Endothelial cell of umbilical vein (primary cell): ENCODE measurements around the gene ENAH. TPM values are rescaled to one million over a fixed set of nuclear protein-coding genes. Genes with fewer than 3 reads are reported as not detected.
"Not testable (repeated sequence)": the region's sequence is repeated elsewhere in the genome, so short reads cannot be mapped to it uniquely, and the experiment has no call there.

Source experiments
- BruUV-seq: library from RNA; stranded (reverse); fragments of 400-500 nt; replicated peaks from 2 replicates; lab custom pipeline; 2021; lab: Mats Ljungman, UMichigan
- CTCF ChIA-PET: fragments of 300-600, 350-600 bp; sonication (Branson Sonifier 250); formaldehyde crosslinking; loops from one replicate; lab custom pipeline; 2021; ENCODE audit warnings: antibody characterized with exemption, inconsistent platforms; lab: Charles Lee
- POLR2A ChIA-PET: fragments of 300-600, 350-600 bp; sonication (Branson Sonifier 250); formaldehyde crosslinking; loops from one replicate; lab custom pipeline; 2021; ENCODE audit warnings: antibody characterized with exemption, inconsistent platforms; lab: Charles Lee
- DNase-seq: peaks from one replicate; pipeline ENCODE4 v3.0.0-alpha.2; 2011; ENCODE audit warnings: low read depth, low spot score
- FAIRE-seq: peaks from 2 replicates; lab custom pipeline; 2011; peaks lifted over from hg19 to GRCh38; lab: Jason Lieb, UNC
- H2AFZ ChIP-seq: 2 replicates; pipeline ENCODE4 v1.6.0; 2012; ENCODE audit warnings: low read depth, low read length, control low read depth, inconsistent platforms
- H3K27ac ChIP-seq: 2 replicates; pipeline ENCODE4 v1.5.1; 2011; ENCODE audit warnings: low read depth, mild to moderate bottlenecking, control low read depth, low read length, moderate library complexity; ENCODE audit not compliant: insufficient read depth
- H3K27me3 ChIP-seq, 2 experiments: 2 replicates each; pipeline versions ENCODE4 v1.6.0 to v1.6.1; 2011; ENCODE audit warnings: low read length in 2 of 2, mixed read lengths in 1 of 2; ENCODE audit not compliant: control insufficient read depth in 2 of 2, insufficient read depth in 2 of 2
- H3K36me3 ChIP-seq, 2 experiments: 2 replicates in 1 of 2; 3 replicates in 1 of 2; pipeline ENCODE4 v1.5.1; 2011; ENCODE audit warnings: low read length in 2 of 2, mild to moderate bottlenecking in 1 of 2, moderate library complexity in 1 of 2; ENCODE audit not compliant: control insufficient read depth in 2 of 2, insufficient read depth in 2 of 2; ENCODE audit errors: extremely low read depth in 1 of 2
- H3K4me1 ChIP-seq: 3 replicates; pipeline ENCODE4 v1.5.1; 2011; ENCODE audit warnings: mild to moderate bottlenecking, low read length; ENCODE audit not compliant: control insufficient read depth, insufficient read depth; ENCODE audit errors: extremely low read depth
- H3K4me2 ChIP-seq: 2 replicates; pipeline ENCODE4 v1.6.1; 2011; ENCODE audit warnings: low read length, control low read depth, mixed read lengths; ENCODE audit not compliant: insufficient read depth
- H3K4me3 ChIP-seq, 3 experiments: fragments of 200-600 bp in 1 of 3; sonication (generic), shearing (Covaris generic) in 1 of 3; replicated peaks in 1 of 3; 2 replicates each; pipeline ENCODE4 v1.5.1; 2011 to 2016; ENCODE audit warnings: control low read depth in 3 of 3, low read length in 3 of 3, mild to moderate bottlenecking in 2 of 3, inconsistent platforms in 1 of 3, low read depth in 1 of 3, moderate library complexity in 1 of 3; ENCODE audit not compliant: insufficient read depth in 1 of 3
- H3K79me2 ChIP-seq: 2 replicates; pipeline ENCODE4 v1.6.0; 2012; ENCODE audit warnings: low read length, inconsistent platforms; ENCODE audit not compliant: control insufficient read depth, insufficient read depth
- H3K9ac ChIP-seq: replicated peaks from 2 replicates; pipeline ENCODE3; 2011; ENCODE audit warnings: low read length, control low read depth; ENCODE audit not compliant: insufficient read depth; ENCODE audit errors: extremely low read depth
- H3K9me1 ChIP-seq: replicated peaks from 3 replicates; pipeline ENCODE4 v1.6.0; 2011; ENCODE audit warnings: mild to moderate bottlenecking, low read length; ENCODE audit not compliant: control insufficient read depth, insufficient read depth; ENCODE audit errors: extremely low read depth
- H3K9me3 ChIP-seq: replicated peaks from 2 replicates; pipeline ENCODE4 v1.5.1; 2012; ENCODE audit warnings: low read length, inconsistent platforms; ENCODE audit not compliant: control insufficient read depth, insufficient read depth
- H4K20me1 ChIP-seq: replicated peaks from 2 replicates; pipeline ENCODE3; 2011; ENCODE audit warnings: mild to moderate bottlenecking, low read length; ENCODE audit not compliant: control insufficient read depth, insufficient read depth; ENCODE audit errors: extremely low read depth
- EZH2 ChIP-seq: IDR thresholded peaks from 2 replicates; pipeline ENCODE4 v1.6.1; 2012; ENCODE audit warnings: borderline replicate concordance, low read depth, mild to moderate bottlenecking, moderate library complexity, low read length, inconsistent platforms; ENCODE audit not compliant: severe bottlenecking
- FOS ChIP-seq: IDR thresholded peaks from 2 replicates; pipeline ENCODE4 v1.6.1; 2011; ENCODE audit warnings: mild to moderate bottlenecking, low read length, moderate library complexity, borderline replicate concordance; ENCODE audit not compliant: insufficient read depth
- GATA2 ChIP-seq: IDR thresholded peaks from 2 replicates; pipeline ENCODE4 v1.7.0; 2011; ENCODE audit warnings: low read depth, mild to moderate bottlenecking, moderate library complexity, mixed read lengths, low read length; ENCODE audit not compliant: insufficient read length, insufficient read depth
- JUN ChIP-seq: IDR thresholded peaks from 2 replicates; pipeline ENCODE4 v1.6.1; 2011; ENCODE audit warnings: borderline replicate concordance, low read depth; ENCODE audit not compliant: insufficient read length, insufficient read depth
- MYC ChIP-seq: IDR thresholded peaks from one replicate; pipeline ENCODE4 v1.6.1; 2011; ENCODE audit warnings: mild to moderate bottlenecking, low read depth, low read length
- POLR2A ChIP-seq: IDR thresholded peaks from 2 replicates; pipeline ENCODE4 v1.6.1; 2012; ENCODE audit warnings: low read depth, mild to moderate bottlenecking, control low read depth, low read length
- POLR2AphosphoS5 ChIP-seq: IDR thresholded peaks from 2 replicates; pipeline ENCODE4 v1.6.1; 2012; ENCODE audit warnings: low read depth, mild to moderate bottlenecking, control low read depth, low read length, moderate library complexity; ENCODE audit not compliant: insufficient read depth
- dilution Hi-C: fragments of 300-500 bp; cut with MboI; formaldehyde crosslinking; loops from one replicate; pipeline ENCODE4 v1.15.0; 2019; ENCODE audit warnings: low sequenced_read_pairs; ENCODE audit not compliant: extremely low pct_ligation_motif_present
- intact Hi-C: fragments of 100-400 bp; cut with micrococcal nuclease; formaldehyde crosslinking; loops from one replicate; pipeline ENCODE4 v1.10.0; 2022
- polyA plus RNA-seq, 4 experiments: library from polyadenylated mRNA; depleted of rRNA in 3 of 4; stranded (reverse) in 3 of 4; unstranded in 1 of 4; fragments of >200 nt; gene quantifications; 2 replicates each; pipeline versions ENCODE4 v1.2.1 to v1.2.3, GENCODE V29; 2011 to 2012; ENCODE audit warnings: missing spikeins in 1 of 4
- total RNA-seq: library from RNA; stranded (reverse); gene quantifications from 2 replicates; pipeline ENCODE4 v1.2.3, GENCODE V29; 2021
- TF ChIP-seq, protein P1 (sequence below), 2 donors: IDR thresholded peaks; 1 replicate in 1 of 2; 2 replicates in 1 of 2; pipeline ENCODE4 v1.5.1; 2011; ENCODE audit warnings: low read length in 2 of 2, mild to moderate bottlenecking in 2 of 2, moderate library complexity in 2 of 2, control low read depth in 1 of 2, inconsistent platforms in 1 of 2, low read depth in 1 of 2; ENCODE audit not compliant: insufficient read depth in 1 of 2; ENCODE audit errors: extremely low read depth in 1 of 2
- TF ChIP-seq, protein P2 (sequence below): IDR thresholded peaks from 2 replicates; pipeline ENCODE4 v1.6.1; 2011; ENCODE audit not compliant: insufficient read depth, insufficient read length

Gene ENAH
- total and polyA plus RNA-seq, 2 donors (not counting 3 experiments of a cell fraction or from before 2014, with no cell fraction given) = 19.9 to 95.6 TPM

DNA sequence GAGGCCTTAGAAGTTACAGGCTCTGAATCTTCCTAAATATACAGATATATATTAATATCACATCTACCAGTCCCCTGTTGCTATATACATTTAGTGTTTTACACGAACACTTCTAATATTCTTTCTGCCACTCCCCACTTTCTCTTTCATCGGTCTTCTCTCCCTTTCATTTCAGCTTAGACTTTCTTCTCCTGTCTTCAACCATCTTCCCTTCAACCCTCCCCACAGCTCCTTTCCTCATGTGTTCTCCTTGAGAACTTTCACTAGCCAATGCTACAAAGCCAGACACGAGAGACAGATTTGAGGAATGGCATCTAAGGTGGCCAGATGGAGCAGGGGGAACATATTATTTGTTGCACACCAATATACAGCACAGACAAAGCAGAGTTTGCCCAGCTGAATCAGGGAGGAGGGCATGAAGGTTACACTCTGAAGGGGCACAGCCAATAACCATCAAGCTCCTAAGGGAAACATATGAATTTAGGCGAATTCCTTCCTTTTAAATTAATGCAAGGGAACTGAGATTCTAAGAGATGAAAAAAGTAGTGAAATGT is 141.0 kb downstream of the ENAH start:
- Histone ChIP-seq H3K36me3 (peaks cover 0 to 7% of the 10 kb centered on the region in 2 experiments), H3K9me1 (no peaks in the 10 kb centered on the region), H3K9me3 (no peaks in the 10 kb centered on the region), H3K27me3 (no peaks in the 10 kb centered on the region), H3K4me2 (no peak overlapping the region), H4K20me1 (no peaks in the 10 kb centered on the region), H3K4me1 (peaks cover 23% of the 10 kb centered on the region), H3K4me3 (no peak overlapping the region), H2AFZ (no peak overlapping the region), H3K27ac (no peak overlapping the region), H3K79me2 (no peaks in the 10 kb centered on the region), H3K9ac (no peak overlapping the region)
- FAIRE-seq (no peak), DNase-seq (no peak)
- CTCF ChIA-PET = no interaction called here
- BruUV-seq = no TSS peak
- POLR2A ChIA-PET = no interaction called here
- intact Hi-C loops = no loop called here
- TF ChIP-seq JUN (no peak), EZH2 (no peak), FOS (no peak), POLR2A (no peak), POLR2AphosphoS5 (no peak), GATA2 (no peak), MYC (no peak)
- TF ChIP-seq, protein P1, sequence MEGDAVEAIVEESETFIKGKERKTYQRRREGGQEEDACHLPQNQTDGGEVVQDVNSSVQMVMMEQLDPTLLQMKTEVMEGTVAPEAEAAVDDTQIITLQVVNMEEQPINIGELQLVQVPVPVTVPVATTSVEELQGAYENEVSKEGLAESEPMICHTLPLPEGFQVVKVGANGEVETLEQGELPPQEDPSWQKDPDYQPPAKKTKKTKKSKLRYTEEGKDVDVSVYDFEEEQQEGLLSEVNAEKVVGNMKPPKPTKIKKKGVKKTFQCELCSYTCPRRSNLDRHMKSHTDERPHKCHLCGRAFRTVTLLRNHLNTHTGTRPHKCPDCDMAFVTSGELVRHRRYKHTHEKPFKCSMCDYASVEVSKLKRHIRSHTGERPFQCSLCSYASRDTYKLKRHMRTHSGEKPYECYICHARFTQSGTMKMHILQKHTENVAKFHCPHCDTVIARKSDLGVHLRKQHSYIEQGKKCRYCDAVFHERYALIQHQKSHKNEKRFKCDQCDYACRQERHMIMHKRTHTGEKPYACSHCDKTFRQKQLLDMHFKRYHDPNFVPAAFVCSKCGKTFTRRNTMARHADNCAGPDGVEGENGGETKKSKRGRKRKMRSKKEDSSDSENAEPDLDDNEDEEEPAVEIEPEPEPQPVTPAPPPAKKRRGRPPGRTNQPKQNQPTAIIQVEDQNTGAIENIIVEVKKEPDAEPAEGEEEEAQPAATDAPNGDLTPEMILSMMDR (IDR thresholded peaks at IDR 0.05; ENCODE audit: extremely low read depth in 1 of 2, insufficient read depth in 1 of 2, low read depth in 1 of 2, low read length in 2 of 2) = no peak
- TF ChIP-seq, protein P2, sequence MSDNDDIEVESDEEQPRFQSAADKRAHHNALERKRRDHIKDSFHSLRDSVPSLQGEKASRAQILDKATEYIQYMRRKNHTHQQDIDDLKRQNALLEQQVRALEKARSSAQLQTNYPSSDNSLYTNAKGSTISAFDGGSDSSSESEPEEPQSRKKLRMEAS = no peak
- dilution Hi-C loops = no loop called here

DNA sequence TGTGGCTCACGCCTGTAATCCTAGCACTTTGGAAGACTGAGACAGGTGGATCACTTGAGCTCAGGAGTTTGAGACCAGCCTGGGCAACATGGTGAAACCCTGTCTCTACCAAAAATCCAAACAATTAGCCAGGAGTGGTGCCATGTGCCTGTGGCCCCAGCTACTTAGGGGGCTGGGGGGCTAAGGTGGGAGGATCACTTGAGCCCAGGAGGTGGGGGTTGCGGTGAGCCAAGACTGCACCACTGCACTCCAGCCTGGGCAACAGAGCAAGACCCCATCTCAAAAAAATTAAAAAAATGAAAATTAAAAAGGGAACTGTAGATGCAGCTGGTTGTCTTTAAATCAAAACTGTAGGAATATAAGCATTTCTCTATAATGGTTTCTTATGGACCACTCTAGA is 142.2 kb downstream of the ENAH start:
- intact Hi-C loops, H3K27ac ChIP-seq, dilution Hi-C loops, H3K79me2 ChIP-seq, H3K36me3 ChIP-seq, BruUV-seq, H3K4me2 ChIP-seq, FAIRE-seq, H3K9me1 ChIP-seq, CTCF ChIA-PET, DNase-seq, H3K9ac ChIP-seq, H2AFZ ChIP-seq, H3K4me3 ChIP-seq, H4K20me1 ChIP-seq, H3K27me3 ChIP-seq, H3K9me3 ChIP-seq: not testable (repeated sequence)
- POLR2A ChIA-PET = interaction anchor here (0.7 kb wide), 1 partner anchor 13 kb away, joined by 6 read pairs; no protein-coding TSS in a partner anchor
- H3K4me1 ChIP-seq = peaks cover 23% of the 10 kb centered on the region
